Erythroblast (primary cell): ENCODE measurements around the gene ARHGEF1.

Source experiments
- GATA1 ChIP-seq: IDR thresholded peaks from 2 replicates; pipeline ENCODE4 v1.6.1; 2011; ENCODE audit warnings: low read depth, mild to moderate bottlenecking, control low read depth, low read length, moderate library complexity
- POLR2A ChIP-seq: IDR thresholded peaks from 2 replicates; pipeline ENCODE4 v1.6.1; 2011; ENCODE audit warnings: mild to moderate bottlenecking, low read length

DNA sequence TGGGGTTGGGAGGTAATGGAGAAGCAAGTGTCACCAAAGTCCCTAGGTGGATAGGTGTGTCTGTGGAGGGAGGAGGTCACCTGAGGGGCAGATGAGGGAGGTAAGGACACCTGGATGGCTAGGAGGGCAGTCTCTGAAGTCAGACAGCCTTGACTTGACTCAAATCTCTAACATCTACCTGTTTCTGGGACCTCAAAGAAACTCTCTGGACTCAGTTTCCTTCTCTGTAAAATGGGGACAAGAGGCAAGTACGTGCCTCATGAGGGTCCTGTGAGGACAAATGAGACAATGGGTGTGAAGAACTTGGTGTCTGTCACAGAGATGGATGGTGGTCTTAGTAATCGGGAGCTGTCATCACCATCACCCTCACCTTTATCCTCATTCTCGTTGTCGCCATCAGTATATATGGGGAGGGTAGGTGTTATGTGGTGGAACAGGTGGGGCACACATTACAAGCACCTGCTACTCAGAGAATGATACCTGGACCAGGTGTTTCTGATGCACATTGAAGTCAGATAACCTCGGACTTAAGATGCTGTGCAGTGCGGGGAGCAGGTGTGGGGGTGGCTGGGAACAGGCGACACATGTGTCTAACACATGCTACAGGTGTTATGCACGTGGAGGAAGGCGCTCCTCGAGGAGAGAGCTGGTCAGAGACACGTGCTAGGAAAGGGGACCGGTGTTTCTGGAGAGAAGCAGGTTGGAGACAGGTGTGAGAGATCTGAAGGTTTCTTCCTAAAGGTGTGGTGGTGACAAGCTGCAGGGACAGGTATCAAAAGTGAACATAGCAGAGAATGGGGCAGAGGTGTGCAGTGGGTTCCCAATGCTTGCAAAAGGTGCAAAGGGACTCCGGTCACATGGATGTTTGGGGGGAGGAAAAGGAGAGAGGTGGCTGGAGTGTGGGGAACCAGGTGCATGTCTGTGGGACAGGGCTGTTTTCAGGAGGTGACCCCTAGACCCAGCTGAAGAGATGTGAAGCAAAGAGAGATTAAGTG, 41.5 kb downstream of the ARHGEF1 start:
- TF ChIP-seq POLR2A (no peak), GATA1 (no peak)
